GM18873 (cell line): ENCODE results near the gene FAM171A1.

ENCODE experiments used
- ATAC-seq: cut with Tn5 transposase; IDR thresholded peaks from one replicate; pipeline ENCODE4 v1.9.1; 2021; ENCODE audit warnings: mild to moderate bottlenecking, moderate library complexity, moderate number of reproducible peaks; ENCODE audit not compliant: unreplicated experiment, low FRiP score

FAM171A1 gene

DNA sequence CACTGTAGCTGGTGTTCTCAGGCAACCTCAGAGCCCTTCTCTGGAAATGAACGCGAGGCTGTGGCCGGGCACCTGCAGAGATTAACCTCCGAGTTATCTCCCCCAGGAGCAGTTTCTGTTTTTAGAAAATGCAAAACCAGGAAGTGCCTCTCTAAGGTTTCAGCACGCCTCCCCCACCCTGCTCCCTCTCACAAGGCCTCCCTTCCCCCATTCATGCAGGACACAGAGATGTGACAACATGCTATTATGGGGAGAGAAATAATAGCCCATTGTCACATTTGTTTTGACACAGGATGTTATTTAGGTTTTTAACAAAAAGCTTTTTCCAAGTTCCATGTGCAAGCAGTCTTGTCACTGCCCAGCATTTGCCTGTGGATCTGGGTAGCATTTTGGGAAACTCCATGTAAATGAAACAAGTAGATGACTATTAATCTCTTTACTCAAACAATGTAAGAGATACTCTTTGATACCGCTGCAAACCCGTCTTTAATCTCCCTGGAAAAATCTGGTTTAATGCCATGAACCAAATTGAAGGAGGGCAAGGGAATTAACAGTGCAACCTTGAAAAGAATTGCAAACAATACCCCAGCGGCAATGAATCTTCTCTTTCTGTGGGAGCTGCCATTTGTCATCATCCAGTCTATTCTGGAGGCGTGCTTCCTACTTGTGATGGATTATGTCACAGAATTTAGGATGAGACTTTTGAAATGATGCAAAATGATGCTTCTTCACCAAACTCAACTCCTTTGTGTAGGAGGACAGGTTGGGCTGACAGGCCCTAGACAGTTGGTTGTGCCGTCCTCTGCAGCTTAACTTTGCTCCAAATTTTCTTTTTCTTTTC, 116.1 kb downstream of the FAM171A1 start:
- peak; percentile 50 for ATAC-seq

DNA sequence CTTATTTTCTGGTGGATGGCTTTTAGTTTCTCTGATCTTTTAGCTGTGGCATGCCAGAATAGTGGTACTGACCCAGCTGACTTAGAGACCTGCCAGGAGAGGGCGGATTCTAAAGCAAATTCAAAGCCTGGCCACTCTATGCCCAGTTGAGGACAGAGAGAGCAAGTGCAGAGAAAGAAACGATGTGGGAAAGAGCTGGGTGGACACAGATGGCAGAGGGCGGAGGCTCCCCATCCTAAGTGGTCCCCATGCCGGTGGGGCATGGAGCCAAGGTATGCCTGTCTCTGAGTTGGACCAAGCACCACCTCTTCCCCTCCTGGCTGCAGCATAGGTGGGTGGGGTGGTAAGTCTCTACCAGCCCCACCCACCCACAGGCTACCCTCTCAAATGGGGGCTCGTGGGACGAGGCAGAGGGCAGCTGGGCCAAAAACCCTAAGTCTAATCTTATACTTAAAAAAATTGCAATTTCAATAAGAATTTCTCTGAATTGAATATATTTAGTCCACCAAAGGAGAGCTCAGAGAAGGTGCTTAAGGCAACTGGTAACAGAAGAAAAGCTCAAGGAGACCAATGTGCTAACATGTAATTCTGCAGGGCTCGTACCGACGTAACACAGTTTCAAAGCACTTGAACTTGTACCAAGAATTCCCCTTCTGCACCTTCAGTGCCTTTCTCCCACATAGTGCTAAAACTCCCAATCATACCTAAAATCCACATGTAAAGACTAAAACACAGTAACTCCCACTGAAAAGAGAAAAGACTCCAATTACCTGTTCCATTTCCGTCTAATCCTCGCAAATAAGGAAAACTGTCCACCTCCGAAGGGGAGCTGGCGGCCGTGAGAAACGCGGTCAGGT, 116.9 kb downstream of the FAM171A1 start:
- ATAC-seq = no peak

DNA sequence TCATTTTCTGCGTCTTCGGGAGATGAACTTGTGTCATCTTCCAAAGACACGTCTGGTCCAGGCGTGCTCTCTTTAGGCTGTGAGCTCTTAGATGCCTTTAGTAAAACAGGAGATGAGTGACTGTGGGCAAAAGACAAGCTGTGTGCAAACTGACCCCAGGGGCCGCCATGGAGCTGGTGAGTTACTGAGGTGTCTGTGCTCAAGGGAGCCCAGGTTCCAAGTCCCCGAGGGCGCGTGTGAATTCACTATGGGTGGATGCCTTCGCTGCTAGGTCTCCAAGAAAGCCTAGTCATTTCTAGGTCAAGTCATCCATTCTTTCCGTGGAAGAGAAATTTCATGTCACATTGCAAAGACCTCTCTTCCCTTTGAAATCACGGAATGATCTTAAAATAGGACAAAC, 118.7 kb downstream of the FAM171A1 start:
- no peak for ATAC-seq

DNA sequence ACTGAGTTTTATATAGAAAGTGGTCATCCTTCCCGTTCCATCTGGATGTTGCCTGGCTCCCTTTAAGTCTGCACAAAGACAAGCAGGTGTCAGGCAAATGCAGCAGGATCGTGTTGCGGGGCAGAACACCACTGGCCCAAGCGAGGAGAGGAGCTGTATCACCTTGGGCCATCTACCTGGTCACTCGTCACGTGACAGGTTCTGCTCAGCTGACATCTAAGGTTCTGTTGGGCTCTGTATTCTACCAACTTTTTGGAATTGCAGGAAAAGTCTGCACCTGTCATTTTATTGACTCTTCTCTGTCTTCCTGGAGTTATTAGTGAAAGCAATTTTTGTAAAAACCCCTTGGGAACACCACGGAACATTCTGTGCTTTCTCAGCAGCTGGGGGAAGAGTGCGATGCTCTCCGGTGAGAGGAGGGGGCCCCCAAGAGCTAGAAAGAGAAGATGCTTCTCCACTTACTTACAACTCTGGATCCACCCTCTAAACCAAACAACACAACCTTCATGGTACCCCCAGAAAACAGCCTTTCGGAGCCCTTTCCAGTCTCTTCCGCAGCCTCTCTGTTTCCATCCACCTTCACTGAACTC, 119.2 kb downstream of the FAM171A1 start:
- no peak for ATAC-seq

DNA sequence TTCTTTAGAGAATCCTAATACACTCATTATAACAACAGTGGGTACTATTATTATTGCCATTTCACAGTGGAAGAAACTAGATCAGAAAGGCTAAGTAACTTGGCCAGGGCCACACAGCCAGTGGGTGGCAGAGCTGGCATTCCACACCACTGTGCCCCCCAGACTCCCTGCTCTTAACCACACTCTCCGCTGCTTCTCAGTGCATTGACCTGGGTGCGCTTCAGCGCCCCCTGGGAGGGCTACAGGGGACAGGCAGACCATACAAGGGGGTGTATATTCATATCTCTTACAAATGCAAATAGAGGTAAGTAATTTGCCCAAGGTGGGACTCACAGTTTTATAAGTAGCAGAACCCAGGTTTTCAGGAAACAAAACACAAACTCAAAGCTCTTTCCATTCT, 125.6 kb downstream of the FAM171A1 start:
- ATAC-seq = no peak

DNA sequence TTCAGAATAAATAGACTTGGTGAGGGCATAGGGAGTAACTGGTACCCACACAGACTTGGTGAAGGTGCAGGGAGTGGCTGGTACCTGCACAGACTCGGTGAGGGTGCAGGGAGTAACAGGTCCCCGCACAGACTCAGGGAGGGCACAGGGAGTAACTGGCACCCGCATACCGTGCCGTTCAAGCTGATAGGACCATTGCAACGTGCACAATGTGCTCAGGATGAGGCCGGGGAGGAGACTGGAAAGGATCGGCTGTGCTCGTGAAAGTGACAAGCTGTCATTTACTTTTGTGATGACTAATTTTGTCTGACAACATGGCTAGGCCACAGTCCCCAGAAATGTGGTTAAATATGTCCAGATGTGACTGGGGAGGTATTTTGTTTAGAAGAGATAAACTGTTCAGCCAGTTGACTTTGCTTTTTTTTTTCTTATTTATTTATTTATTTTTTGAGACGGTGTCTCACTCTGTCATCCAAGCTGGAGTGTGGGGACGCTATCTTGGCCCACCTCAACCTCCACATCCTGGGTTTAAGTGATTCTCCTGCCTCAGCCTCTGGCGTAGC, 126.4 kb downstream of the FAM171A1 start:
- ATAC-seq = no peak

DNA sequence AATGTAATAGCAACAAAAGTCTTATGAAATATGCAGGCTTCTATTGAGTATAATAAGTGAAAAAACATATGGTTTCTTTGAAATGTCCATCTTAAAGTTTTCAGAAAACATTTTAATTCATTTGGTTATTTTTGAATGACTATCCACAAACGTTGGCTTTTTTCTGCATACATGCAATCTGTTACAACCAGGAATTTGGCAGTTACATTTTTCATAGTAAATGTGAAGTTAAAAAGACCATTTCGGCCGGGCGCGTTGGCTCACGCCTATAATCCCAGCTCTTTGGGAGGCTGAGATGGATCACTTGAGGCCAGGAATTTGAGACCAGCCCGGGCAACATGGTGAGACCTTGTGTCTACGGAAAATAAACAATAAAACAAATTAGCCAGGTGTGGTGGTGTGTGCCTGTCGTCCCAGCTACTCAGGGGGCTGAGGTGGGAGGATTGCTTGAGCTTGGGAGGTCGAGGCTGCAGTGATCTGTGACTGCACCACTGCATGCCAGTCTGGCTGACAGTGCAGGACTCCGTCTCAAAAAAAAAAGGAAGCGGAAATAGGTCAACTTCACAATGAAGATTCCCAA, 128.7 kb downstream of the FAM171A1 start:
- no peak for ATAC-seq

DNA sequence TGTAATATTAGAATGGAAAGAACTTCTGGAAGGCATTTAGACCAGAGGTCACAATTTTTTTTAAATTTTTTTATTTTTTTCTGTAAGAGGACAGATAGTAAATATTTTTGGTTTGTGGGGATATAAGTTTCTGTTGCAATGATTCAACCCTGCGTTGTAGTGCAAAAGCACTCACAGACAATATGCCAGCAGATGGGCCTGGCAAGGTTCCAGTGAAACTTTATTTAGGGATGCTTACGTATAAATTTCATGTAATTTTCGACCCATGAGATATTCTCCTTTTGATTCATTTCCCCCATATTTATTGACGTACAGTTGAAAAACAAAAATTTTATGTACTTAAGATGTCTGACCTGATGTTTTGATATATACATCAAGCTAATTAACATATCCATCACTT, 129.8 kb downstream of the FAM171A1 start:
- no peak for ATAC-seq

DNA sequence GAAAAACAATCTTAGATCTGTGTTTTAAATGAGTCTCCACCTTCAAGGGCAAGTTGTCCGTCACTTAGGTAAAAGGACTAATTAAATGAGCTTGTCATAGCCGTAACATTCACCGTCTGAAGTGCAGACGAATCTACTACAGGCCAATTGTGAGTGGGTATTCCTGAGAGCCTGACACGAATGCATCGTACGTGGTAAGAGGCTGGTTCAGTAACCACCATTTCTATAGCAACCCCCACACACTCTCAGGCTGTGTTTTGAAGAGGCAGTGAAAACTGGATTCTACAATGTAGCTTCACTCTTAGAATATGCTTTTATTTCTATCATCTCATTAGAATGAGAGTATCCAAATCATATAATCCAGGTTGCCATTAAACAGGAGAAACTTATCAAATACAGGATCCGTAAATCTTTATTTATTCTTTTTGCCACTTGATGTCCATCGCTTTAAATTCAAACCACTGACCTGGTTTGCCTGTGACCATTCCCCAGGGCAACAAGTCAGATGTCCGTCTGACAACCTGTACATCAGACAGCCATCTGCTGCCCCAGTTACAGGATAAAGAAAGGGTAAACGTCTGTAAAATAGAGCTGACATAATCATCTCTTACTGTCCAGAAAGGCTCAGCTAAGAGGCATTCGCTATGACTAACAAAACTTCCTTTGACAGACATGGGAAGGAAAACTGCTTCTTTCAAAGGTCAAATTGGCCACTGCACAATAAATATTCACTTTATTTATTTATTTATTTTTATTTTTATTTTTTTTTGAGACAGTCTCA, 132.3 kb downstream of the FAM171A1 start:
- ATAC-seq = no peak

DNA sequence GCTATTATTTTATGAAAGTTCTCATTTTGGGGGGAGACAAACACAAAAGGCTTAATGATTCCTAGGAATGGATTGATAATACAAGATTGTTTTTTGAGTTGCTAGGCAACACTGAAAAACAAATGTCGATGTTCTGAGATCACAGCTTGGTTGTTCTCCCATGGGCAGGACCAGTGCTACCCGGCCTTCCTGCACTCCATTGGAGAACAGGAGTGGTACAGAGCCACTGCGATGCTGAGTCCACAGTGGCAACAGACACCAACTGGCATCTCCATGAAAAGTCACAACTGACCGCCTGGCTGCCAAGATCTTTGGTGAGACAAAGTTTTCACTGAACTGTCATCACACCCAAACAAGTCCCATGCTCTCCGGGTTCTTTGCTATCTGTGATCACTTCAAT, 133.7 kb downstream of the FAM171A1 start:
- ATAC-seq = no peak

DNA sequence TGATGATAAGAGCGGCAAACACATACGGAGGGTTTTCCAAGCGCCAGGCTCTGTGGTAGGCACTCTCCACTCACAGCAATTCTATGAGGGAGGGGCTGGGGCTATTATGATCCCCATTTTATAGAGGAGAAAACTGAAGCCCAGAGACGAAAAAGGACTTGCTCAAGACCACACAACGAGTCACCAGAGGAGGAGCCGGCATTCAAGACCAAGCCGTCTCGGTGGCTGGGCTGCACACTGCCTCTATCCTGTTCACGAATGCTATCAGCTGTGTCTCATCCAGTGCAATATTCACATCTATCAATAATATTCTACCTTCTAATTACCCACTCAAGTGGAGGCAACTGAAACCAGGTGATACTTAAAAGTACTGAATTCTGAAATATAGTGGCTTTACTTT, 134.7 kb downstream of the FAM171A1 start:
- no peak for ATAC-seq

DNA sequence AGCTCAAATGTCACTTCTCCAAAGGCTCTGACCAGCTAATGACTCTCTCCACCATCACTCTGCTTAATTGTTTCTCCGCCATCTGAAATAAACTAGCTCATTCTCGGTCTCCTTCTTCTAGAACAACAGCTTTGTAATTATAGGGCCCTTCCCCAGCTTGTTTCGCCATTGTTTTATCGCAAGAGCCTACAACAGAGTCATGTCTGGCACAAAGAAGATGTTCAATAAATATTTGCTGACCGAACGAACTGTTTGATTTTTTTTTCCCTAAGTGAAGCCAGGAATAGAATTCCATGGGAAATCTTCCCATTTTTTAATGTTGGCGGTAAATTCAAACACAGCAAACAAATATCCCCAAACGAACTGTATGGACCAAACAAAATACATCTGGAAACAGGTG, 138.8 kb downstream of the FAM171A1 start:
- ATAC-seq = no peak

DNA sequence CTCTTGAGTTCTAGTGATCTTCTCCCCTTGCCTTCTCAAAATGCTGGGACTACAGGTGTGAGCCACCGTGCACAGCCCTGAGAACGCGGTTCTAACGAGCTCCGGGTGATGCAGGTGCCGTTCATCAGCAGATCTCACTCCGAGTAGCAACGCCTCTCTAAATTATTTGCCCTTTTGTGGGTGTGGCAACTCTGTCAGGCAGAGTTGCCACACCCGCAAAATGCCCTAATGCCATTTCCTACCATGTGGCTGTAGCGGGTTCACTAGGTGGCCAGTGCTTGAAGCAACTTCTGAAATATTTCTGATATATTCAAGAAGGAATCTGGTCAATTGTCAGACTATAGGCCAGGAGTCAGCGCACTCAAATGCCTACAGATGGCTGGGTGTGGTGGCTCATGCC, 139.7 kb downstream of the FAM171A1 start:
- ATAC-seq = no peak

DNA sequence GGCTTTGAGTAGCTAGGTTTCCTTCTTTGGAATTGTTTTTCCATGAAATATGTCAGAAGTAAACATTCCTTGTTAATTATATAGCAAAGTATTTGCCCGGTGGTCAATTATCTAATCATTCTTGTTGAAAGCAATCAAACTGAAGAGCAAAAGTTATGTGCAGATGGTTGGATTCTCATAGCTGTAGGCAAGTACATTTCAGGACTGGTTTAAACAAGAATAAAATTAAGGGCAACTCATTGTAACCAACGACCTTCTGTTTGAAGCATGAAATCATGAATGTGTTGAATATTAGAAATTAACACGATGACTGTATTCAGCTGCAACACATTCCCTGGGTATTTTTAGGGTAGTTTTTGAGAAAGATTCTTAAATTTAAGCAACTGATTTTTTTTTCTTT, 140.8 kb downstream of the FAM171A1 start:
- ATAC-seq = no peak

DNA sequence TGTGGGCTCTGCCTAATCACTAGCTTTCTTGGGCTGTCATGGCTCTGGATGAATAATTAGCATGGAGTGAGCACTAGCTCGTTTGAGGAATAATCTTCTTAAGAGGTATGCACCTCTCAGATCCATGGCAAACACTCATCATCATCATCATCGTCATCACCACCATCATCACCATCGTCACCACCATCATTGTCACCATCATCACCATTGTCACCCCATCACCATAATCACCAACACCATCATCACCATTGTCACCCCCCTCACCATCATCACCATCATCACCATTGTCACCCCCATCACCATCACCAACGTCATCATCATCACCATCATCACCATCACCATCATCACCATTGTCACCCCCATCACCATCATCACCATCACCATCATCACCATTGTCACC, 141.8 kb downstream of the FAM171A1 start:
- no peak for ATAC-seq

DNA sequence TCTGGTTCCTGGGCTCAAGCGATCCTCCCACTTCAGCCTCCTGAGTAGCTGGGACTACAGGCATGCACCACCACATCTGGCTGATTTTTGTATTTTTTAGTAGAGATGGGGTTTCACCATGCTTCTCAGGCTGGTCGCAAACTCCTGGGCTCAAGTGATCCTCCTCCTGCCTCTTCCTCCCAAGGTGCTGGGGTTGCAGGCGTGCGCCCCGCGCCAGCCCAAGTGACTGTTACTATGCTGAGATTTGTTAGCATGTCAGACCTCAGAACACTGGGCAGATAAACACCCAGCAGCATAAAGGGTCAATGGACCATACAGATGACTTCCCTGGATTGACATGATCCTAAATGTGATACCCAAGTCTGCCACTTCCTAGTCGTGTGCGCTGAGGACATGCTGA, 142.7 kb downstream of the FAM171A1 start:
- ATAC-seq = no peak

DNA sequence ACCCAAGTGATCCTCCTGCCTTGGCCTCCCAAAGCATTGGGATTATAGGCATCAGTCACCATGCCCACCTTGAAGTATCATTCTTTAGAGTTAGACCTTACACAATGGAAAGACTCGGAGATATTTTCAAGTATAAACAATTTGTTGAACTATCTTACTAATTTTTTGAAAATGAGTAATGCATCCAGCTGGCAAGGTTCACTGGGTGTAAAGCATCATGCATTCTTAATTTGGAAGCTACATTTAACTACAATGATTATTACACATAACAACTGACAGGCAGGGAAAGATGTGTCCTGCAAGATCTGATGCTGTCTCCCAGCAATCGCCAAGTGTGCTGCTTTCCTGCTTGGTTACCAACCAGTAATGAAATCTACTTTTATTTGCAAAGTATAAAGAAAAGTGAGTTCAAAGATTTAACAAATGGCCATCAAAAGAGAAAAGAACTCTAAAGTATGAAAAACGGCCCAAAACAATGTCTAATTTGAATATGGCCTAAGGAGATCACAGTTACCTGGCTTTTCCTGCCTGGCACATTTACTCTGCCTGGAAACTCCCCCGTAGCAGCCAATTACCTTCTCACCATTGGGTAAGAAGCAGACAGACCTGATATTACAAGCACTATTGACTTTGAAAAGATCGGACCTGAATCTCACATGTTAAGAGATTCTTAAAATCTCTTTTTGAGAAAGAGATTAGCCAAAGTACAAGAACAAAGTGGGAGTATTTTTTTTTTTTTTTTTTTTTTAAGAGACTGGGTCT, 143.3 kb downstream of the FAM171A1 start:
- no peak for ATAC-seq

DNA sequence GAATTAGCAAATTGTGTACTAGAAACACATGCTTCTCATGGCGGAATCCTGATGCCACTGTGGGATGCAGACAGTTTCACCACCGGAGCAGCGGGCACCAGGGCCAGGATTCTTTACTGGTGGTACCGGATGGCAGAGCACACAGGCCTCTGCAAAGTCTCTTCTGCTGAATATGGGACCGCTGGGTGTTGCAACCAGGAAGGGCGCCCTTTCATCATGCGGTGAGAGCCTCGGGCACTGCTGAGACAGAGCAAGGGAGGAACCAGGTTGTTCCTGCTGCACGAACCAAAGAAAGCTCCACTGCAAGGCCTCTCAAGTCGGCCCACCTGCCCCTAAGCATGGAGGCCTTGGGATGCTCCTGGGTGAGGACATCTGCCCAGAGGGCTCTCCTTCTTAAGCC, 145.6 kb downstream of the FAM171A1 start:
- ATAC-seq = no peak

DNA sequence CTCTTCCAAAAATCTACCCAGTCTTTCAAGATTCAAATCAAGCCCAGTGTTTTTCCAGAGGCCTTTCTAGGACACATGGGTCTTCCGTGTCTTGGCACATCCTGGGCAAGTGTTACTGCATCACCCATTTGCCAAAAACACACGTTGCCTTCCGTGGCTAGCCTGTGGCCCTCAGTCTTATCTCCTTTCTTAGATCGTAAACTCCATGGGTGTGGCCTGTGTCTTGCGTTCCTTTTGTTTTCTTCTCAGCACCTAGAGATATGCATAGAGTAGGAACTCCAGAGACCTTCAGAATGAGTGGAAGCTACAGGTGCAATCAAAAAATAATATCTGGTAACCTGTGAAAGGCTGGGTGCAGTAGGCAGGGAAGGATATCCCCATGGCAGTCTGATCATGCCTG, 146.1 kb downstream of the FAM171A1 start:
- no peak for ATAC-seq
